HG03432 (cell line): ENCODE data around the gene GGA1.
"Not testable (repeated sequence)": the region's sequence is repeated elsewhere in the genome, so short reads cannot be mapped to it uniquely, and the experiment has no call there.

Experiments
- ATAC-seq: cut with Tn5 transposase; IDR thresholded peaks from one replicate; pipeline ENCODE4 v1.9.1; 2021; ENCODE audit warnings: mild to moderate bottlenecking, moderate library complexity; ENCODE audit not compliant: unreplicated experiment

GGA1 gene

DNA sequence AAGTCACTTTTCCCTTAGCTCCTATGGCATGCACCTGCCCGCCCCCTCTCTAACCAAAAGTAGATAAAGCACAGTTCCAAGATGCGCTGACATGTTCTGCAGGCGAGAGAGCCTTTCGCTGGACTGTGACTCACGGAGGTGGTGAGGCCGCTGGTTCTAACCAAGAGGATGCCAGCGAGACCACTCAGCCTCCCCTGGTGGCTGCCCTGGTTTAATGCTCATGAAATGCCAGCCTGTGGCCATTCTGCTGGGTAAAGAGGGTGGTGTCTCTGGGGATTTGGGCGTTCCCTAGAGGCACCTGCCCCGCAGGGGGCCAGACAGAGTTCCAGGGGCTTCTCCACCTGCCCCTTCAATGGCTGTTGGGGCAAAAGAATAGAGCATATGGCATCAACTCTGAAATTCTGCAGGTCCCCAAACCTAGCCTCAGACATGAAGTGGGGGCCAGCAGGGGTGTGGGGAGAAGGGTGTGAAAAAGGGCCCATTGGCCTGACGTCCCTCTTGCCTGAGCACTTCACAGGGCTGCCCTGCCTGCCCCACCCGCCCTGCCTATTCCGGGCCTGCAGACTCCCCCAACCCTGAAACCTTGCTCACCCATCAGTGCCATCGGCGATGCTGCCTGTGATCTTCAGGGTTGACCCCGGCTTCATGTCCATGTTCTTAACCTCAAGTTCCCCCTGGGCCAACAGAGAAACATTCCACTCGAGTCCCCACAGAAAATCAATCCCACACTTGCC lies 37.2 kb upstream of the GGA1 start:
- ATAC-seq, result no peak

- no peak for ATAC-seq
These were observed 36.7 kb upstream of the GGA1 start for GRCh38 chr22:37571992-37572373.

GRCh38 chr22:37575490-37576003 lies 33.1 kb upstream of the GGA1 start:
- no peak for ATAC-seq

DNA sequence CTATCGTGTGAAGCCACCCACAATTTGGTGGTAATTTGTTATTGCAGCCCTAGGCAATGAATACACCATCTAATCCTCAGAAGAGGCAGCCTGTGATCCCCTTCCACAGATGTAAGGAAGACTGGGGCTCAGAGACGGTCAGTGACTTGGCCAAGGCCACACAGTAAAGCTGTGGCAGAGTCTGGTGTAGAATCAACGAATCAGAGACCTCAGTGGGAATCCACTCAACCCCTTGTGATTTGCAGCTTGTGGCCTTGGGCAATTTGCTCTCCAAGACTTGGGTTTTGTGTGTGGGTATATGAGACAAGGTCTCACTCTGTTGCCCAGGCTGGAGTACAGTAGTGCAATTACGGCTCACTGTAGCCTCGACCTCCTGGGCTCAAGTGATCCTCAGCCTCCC lies 30.6 kb upstream of the GGA1 start:
- ATAC-seq, result no peak

DNA sequence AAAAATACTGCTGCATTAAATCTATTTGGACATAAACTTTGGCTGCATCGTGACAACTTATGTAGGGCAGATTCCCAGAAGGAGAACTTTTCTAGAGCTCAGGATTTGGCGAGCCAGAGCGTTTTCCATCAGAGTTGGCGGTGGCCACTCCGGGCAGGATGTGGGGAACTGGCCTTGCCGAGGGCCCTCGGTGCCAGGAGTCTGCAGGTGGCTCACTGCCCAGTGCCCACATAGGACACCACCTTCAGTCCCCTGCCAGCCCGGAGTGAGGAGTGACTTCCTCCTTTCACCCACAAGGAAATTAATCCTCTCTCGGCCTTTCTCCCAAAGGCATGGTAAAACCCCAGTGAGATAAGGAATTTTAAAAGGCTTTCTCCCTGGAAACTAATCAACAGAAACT lies 27.1 kb upstream of the GGA1 start:
- ATAC-seq, result no peak

DNA sequence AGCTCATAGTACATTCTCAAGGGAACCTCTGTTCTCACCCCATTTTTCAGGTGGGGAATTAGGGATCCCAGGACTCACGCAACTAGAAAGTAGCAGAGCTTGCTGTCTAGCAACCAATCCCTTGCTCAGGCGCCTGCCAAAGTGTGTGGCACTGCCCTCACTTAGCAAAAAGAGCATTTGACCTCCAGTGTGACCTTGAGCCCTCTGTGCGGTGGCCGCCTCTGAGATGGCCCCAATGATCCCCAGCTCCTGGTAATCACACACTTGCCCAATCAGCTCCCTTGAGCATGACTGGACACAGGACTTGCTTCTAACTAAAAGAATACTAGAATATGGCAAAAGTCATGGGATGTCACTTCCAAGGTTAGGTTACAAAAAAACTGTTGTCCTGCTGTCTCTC lies 26.1 kb upstream of the GGA1 start:
- ATAC-seq, result no peak

DNA sequence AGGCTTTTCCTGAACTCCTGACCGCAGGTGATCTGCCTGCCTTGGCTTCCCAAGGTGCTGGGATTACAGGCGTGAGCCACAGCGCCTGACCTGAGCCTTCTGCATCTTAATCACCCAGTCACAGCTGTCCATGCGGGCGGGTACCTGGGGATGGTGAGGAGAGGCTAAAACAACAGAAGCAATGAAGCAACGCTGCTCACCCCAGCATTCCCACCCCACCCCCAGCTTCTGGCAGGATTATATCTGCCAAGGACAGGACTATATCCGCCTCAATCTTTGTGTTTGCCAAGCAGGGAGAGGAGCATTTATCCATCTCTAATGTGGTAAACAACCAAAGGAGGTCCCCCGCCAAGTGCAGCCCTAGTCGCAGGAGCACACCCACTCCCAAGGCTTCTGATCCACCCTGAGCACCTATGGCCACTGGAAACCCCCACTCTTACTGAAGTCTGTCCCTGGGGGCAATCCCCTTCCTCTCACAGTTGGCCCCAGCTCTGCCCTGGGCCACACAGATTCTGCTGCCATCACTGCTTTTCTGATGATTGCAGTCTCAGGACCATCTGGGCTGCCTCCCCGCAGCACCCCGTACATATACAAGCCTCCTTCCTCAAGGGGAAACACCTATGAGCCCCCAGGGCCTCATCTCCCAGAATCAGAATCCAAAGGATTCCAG lies 20.0 kb upstream of the GGA1 start:
- no peak for ATAC-seq

DNA sequence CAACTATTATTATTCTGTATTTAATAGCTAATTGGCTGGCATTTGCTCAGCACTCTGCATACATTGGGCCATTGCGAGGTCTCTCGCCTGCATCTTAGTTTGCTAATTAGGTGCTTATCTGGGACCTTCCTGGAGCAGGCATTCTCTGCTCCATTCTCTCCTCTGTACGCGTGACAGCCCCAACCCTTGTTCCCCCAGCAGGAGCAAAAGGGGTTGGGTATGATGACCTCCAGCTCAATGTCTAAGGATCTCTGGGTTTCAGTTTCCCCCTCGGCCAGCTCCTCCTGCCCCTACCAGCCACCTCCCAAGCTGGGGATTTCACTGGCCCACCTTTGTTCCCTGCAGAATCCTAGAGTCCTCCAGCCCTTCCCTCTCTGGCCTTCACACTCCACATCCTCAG lies 19.0 kb upstream of the GGA1 start:
- no peak for ATAC-seq

DNA sequence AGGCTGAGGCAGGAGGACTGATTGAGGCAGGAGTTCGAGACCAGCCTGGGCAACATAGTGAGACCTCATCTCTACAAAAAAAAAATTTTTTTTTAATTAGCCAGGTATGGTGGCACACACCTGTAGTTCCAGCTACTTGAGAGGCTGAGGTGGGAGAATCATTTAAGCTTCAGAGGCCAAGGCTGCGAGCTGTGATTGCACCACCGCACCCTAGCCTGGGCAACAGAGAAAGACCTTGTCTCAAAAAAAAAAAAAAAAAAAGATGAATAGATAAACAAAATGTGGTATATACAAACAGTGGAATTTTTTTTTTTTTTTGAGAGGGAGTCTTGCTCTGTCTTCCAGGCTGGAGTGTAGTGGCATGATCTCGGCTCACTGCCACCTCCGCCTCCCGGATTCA lies 17.6 kb upstream of the GGA1 start:
- not testable (repeated sequence) for ATAC-seq

GRCh38 chr22:37591823-37592404 lies 16.7 kb upstream of the GGA1 start:
- ATAC-seq, result no peak

- no peak for ATAC-seq
These were observed 14.4 kb upstream of the GGA1 start for GRCh38 chr22:37594237-37594636.

DNA sequence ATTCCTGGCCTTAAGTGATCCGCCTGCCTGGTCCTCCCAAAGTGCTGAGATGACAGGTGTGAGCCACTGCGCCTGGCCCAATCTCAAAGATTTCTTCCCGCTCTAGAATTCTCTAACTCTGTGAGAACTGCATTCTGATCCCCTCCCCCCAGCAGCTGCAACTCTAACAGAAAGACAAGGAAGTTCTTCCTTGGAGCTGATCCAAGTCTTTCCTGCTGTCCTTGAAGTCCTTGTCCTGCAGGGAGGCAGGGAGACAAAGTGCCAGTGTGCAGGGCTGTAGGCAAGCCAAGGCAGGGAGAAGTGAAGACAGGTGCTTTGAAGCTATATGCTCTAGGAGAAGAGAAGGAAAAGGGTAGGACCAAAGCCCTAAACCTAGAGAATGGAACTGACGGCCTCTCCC lies 9.5 kb upstream of the GGA1 start:
- no peak for ATAC-seq

DNA sequence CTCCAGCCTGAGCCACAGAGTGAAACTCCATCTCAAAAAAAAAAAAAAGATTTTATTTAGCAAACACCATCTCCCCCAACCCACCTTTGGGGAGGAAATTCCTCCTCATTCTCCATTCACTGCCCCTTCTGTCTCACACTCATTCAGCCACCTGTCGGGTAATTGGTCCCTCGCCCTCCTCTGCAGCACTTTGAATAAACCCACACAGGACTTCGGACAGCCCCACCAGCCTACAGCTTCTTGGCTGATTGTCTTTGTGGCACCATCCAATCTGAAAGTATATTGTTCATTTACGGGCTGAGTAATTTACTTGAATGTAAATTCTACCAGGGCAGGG lies 7.5 kb upstream of the GGA1 start:
- ATAC-seq, result no peak

- no peak for ATAC-seq
These were observed 6.8 kb upstream of the GGA1 start for GRCh38 chr22:37601540-37602442.

- not testable (repeated sequence) for ATAC-seq
These were observed 5.9 kb upstream of the GGA1 start for GRCh38 chr22:37602546-37603277.

GRCh38 chr22:37604074-37604473 lies 4.6 kb upstream of the GGA1 start:
- ATAC-seq, result no peak

GRCh38 chr22:37604875-37605274 lies 3.8 kb upstream of the GGA1 start:
- no peak for ATAC-seq

DNA sequence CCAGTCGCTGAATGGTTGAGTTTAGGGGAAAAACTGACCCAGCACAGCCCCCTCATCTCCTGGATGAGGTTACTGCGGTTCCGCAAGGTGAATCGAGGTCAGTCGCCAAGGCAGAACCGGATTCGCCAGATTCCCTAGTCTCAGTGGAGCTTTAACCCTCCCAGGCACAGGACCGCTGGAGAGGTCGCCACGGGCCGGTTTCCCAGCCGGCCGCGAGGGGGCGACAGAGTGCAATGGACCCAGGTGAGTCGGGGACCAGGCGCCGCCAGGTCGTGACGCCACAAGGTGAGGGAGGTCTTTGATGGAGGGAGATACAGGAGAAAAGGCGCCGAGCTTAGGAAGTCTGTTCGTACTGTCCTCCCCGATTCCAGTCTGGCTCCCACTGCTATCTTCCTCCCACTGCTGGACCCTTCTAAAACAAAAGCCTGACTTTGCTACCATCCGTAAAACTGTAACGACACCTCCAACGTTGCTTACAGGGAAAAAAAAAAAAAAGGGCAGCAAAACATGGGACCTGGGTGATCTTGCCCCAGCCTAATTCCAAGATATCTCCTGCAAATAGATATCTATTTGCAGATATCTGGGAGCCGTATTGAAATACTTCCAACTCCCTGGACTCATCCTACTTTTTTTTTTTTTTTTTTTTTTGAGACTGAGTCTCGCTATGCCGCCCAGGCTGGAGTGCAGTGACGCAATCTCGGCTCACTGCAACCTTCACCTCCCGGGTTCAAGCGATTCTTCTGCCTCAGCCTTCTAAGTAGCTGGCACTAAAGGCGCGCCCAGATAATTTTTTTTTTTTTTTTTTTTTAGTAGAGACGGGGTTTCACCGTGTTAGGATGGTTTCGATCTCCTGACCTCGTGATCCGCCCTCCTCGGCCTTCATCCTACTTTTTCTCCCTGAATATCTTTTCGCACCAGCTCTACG lies 1.4 kb upstream of the GGA1 start:
- ATAC-seq, result no peak

DNA sequence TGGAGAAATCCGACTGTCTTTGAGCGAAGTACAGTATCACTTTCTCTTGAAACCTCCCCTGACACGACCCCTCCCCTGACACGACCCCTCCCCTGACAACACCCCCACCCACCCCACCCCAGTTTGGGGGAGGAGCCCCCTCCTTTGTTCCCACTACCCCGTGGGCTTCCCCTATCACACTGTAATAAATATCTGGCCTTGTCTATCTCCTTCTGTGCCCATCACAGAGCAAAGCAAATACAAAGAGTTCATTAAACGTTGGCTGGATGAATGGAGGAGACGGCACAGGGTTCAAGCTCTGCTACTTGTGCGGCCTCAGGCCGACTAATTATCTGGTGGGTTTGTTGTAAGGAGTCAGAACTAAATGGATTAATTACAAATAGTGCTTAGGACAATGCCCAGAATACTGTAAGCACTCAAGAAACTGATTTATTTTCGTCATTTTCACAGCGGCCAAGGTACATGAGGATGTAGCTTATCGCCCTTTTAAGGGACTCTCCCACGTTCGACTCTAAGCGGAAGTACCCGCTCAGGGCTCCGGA lies 628 bp upstream of the GGA1 start:
- ATAC-seq, result no peak
